ENCODE measurements around the gene BIRC2. TPM values are rescaled to one million over a fixed set of nuclear protein-coding genes. Genes with fewer than 3 reads are reported as not detected.
A peak's percentile ranks its signal among the peaks of the same experiment; 100 is the strongest.

The BIRC2 gene
- total and polyA plus RNA-seq, 12 donors: 25.8 to 112 (median 48.1) TPM

DNA sequence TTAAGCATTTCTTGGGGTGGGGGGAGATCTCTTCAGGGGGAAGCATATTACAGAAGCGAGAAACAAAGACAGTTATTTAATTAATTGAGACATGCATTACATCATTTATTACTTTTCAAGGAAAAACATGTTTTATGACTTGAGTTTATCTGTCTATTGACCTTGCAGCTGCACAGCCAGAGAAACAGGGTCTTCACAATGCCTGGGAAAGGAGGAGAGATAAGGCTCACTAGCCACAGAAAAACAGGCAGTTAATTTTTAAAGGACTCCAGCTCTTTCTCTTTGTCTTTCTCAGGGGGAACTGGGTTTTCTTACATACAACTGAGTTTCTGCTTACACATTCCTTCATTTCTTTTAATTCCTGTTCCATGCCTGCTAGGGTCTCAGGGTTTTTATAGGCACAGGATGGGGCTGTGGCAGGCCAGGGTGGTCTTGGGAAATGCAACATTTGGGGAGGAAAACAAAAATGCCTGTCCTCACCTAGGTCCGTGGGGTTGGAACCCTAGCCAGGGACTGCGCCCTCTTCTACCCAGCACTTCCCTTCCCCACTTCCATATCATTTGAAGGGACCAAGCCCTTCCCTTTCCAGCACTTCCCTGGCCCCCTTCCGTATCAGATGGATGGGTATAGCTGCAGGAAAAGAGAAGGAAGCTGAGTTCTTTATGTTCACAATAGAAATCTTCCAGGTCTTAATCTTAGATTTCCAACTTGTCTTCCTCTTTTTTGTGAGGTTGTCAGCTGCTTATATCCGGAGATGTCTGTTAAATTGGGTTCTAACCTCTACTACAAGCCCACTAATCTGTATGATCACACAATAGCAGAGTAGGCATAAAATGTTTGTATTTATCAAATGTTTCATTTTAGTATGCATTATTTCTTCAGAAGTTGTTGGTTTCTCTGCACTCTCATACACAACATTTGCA, 38.3 kb downstream of the BIRC2 start:
- intact Hi-C loops (cut with DNase I): no loop called here
- 56 to 65% (median 59%) methylated on average over 5 of the region's 5 CpGs for WGBS, 4 donors
- Histone ChIP-seq H3K36me3 (replicated peaks in 1 of 2) (peaks cover 0 to 14% of the 10 kb centered on the region in 2 donors), H3K4me3 (no peak overlapping the region), H3K27ac (peak overlapping the region in 2 of 5 donors; percentile 27 to 65), H3K4me1 (replicated peaks in 1 of 2) (peaks cover 22 to 29% of the 10 kb centered on the region in 2 donors), H3K27me3 (no peaks in the 10 kb centered on the region), H3K9me3 (replicated peaks in 1 of 3) (no peaks in the 10 kb centered on the region)
- TF ChIP-seq POLR2A (IDR thresholded peaks at IDR 0.05) (no peak), CTCF (IDR thresholded peaks at IDR 0.05) (no peak)
- DNase-seq: peak in 1 of 7 donors; percentile 20

- intact Hi-C loops (cut with DNase I): no loop called here
- peaks cover 22 to 29% of the 10 kb centered on the region in 2 donors for H3K4me1 ChIP-seq (replicated peaks in 1 of 2)
- no peaks in the 10 kb centered on the region for H3K9me3 ChIP-seq (replicated peaks in 1 of 3)
- WGBS, 4 donors: 87 to 96% (median 90%) methylated on average over 2 of the region's 2 CpGs
- TF ChIP-seq POLR2A (IDR thresholded peaks at IDR 0.05): no peak
- H3K27me3 ChIP-seq: no peaks in the 10 kb centered on the region
- no peak for DNase-seq
- H3K36me3 ChIP-seq (replicated peaks in 1 of 2): peaks cover 0 to 6% of the 10 kb centered on the region in 2 donors
- H3K4me3 ChIP-seq: no peak overlapping the region
- no peak overlapping the region for H3K27ac ChIP-seq
These were observed 39.2 kb downstream of the BIRC2 start for GRCh38 chr11:102386136-102386734.

GRCh38 chr11:102387043-102387781, 40.2 kb downstream of the BIRC2 start:
- Histone ChIP-seq H3K27ac (no peak overlapping the region), H3K4me1 (replicated peaks in 1 of 2) (peaks cover 22 to 29% of the 10 kb centered on the region in 2 donors), H3K9me3 (replicated peaks in 1 of 3) (no peaks in the 10 kb centered on the region), H3K27me3 (no peaks in the 10 kb centered on the region), H3K4me3 (no peak overlapping the region), H3K36me3 (replicated peaks in 1 of 2) (no peaks in the 10 kb centered on the region)
- intact Hi-C loops (cut with DNase I): no loop called here
- TF ChIP-seq POLR2A (IDR thresholded peaks at IDR 0.05): no peak
- no peak for TF ChIP-seq CTCF (IDR thresholded peaks at IDR 0.05)
- no peak for DNase-seq
- WGBS, 4 donors: 83 to 96% (median 90%) methylated on average over 8 of the region's 8 CpGs

- intact Hi-C loops (cut with DNase I): no loop called here
- WGBS, 4 donors: 76 to 85% (median 81%) methylated on average over 4 of the region's 4 CpGs
- no peaks in the 10 kb centered on the region for H3K9me3 ChIP-seq (replicated peaks in 1 of 3)
- H3K4me1 ChIP-seq (replicated peaks in 1 of 2): peaks cover 20% of the 10 kb centered on the region in 2 donors
- H3K36me3 ChIP-seq (replicated peaks in 1 of 2): peaks cover 0 to 13% of the 10 kb centered on the region in 2 donors
- H3K27me3 ChIP-seq: no peaks in the 10 kb centered on the region
- no peak overlapping the region for H3K27ac ChIP-seq
- no peak for TF ChIP-seq CTCF (IDR thresholded peaks at IDR 0.05)
- TF ChIP-seq POLR2A (IDR thresholded peaks at IDR 0.05): no peak
- no peak overlapping the region for H3K4me3 ChIP-seq
- no peak for DNase-seq
These were observed 42.2 kb downstream of the BIRC2 start for GRCh38 chr11:102389253-102389652.
